ENCODE measurements around the gene HSD17B14. TPM values are rescaled to one million over a fixed set of nuclear protein-coding genes. Genes with fewer than 3 reads are reported as not detected.
A peak's percentile ranks its signal among the peaks of the same experiment; 100 is the strongest.
"Not testable (repeated sequence)": the region's sequence is repeated elsewhere in the genome, so short reads cannot be mapped to it uniquely, and the experiment has no call there.

Gene HSD17B14
- total RNA-seq, 1 experiment from 2014 or later = 11.2 TPM

GRCh38 chr19:48768994-48769713 is 67.1 kb downstream of the HSD17B14 start:
- peaks cover 7 to 12% of the 10 kb centered on the region in 2 experiments for H3K4me1 Mint-ChIP-seq
- no peak overlapping the region for H3K23ac ChIP-seq (ENCODE audit: insufficient read length, low read depth, low read length)

GRCh38 chr19:48768171-48768753 is 68.0 kb downstream of the HSD17B14 start:
- H3K9me3 ChIP-seq (ENCODE audit: control insufficient read depth, low read depth, low read length); H3K4me3 Mint-ChIP-seq; H4K20me1 ChIP-seq (ENCODE audit: control insufficient read depth, insufficient read depth, insufficient read length); H3K9ac ChIP-seq (ENCODE audit: extremely low read depth, insufficient read length, low read length); H2BK15ac ChIP-seq (ENCODE audit: low read depth, low read length); H3K4me2 ChIP-seq (ENCODE audit: insufficient read depth, insufficient read length, low read length); H3K27ac ChIP-seq (ENCODE audit: insufficient read length, low read depth, low read length); H3K4me1 ChIP-seq (ENCODE audit: insufficient read depth, low read length); H3K18ac ChIP-seq (ENCODE audit: insufficient read length, low read depth, low read length); H3K79me2 ChIP-seq (ENCODE audit: insufficient read depth, low read length); H3K27me3 ChIP-seq (ENCODE audit: insufficient read depth, low read length); H3K79me1 ChIP-seq (ENCODE audit: insufficient read depth, low read depth, low read length, poor library complexity, severe bottlenecking); DNase-seq; H3K56ac ChIP-seq (ENCODE audit: insufficient read length, low read depth, low read length); H2BK5ac ChIP-seq (ENCODE audit: insufficient read length, low read length); H3T11ph ChIP-seq (ENCODE audit: low read length); H4K91ac ChIP-seq (ENCODE audit: insufficient read length, low read depth, low read length); H3K4ac ChIP-seq (ENCODE audit: low read depth, low read length); H2AFZ ChIP-seq (ENCODE audit: low read length); H3K36me3 Mint-ChIP-seq (ENCODE audit: insufficient read depth in 1 of 3, low read depth in 3 of 3); H2BK120ac ChIP-seq (ENCODE audit: low read depth, low read length, poor library complexity, severe bottlenecking); H3K9me3 Mint-ChIP-seq; H2BK20ac ChIP-seq (ENCODE audit: low read depth, low read length, poor library complexity, severe bottlenecking); H4K8ac ChIP-seq (replicated peaks; ENCODE audit: insufficient read length, low read depth, low read length); H3K23ac ChIP-seq (ENCODE audit: insufficient read length, low read depth, low read length); H3K23me2 ChIP-seq (ENCODE audit: insufficient read length, low read depth, low read length, poor library complexity, severe bottlenecking); H2BK12ac ChIP-seq (ENCODE audit: insufficient read length, low read depth, low read length); H2AK5ac ChIP-seq (ENCODE audit: insufficient read length, low read length); H3K14ac ChIP-seq (ENCODE audit: insufficient read depth, low read length); H4K5ac ChIP-seq (ENCODE audit: insufficient read length, low read depth, low read length): not testable (repeated sequence)
- Mint-ChIP-seq H3K27me3 (ENCODE audit: low read depth) (peaks cover 10% of the 10 kb centered on the region), H3K4me1 (peaks cover 7 to 12% of the 10 kb centered on the region in 2 experiments), H3K27ac (peak overlapping the region in 2 of 3 experiments; percentile 28 to 29; a peak in 1 of 7 replicates)
- WGBS (ENCODE audit: extremely low coverage, insufficient read length, low lambda C conversion rate) = no CpG with 5 or more reads among the region's 6 CpGs

More at GRCh38 chr19:48768994-48769713, 67.1 kb downstream of the HSD17B14 start:
- Histone ChIP-seq H3K14ac (ENCODE audit: insufficient read depth, low read length) (no peak overlapping the region), H3T11ph (ENCODE audit: low read length) (no peak overlapping the region), H2BK15ac (ENCODE audit: low read depth, low read length) (no peak overlapping the region), H4K91ac (ENCODE audit: insufficient read length, low read depth, low read length) (no peak overlapping the region), H4K5ac (ENCODE audit: insufficient read length, low read depth, low read length) (no peak overlapping the region), H2BK5ac (ENCODE audit: insufficient read length, low read length) (no peak overlapping the region), H4K8ac (replicated peaks; ENCODE audit: insufficient read length, low read depth, low read length) (no peak overlapping the region), H3K9ac (ENCODE audit: extremely low read depth, insufficient read length, low read length) (no peak overlapping the region), H3K4me1 (ENCODE audit: insufficient read depth, low read length) (no peaks in the 10 kb centered on the region), H2AK5ac (ENCODE audit: insufficient read length, low read length) (no peak overlapping the region), H3K4ac (ENCODE audit: low read depth, low read length) (no peak overlapping the region), H3K79me2 (ENCODE audit: insufficient read depth, low read length) (no peaks in the 10 kb centered on the region), H3K79me1 (ENCODE audit: insufficient read depth, low read depth, low read length, poor library complexity, severe bottlenecking) (no peaks in the 10 kb centered on the region), H3K56ac (ENCODE audit: insufficient read length, low read depth, low read length) (no peak overlapping the region), H3K4me2 (ENCODE audit: insufficient read depth, insufficient read length, low read length) (no peak overlapping the region), H3K23me2 (ENCODE audit: insufficient read length, low read depth, low read length, poor library complexity, severe bottlenecking) (no peaks in the 10 kb centered on the region), H3K9me3 (ENCODE audit: control insufficient read depth, low read depth, low read length) (no peaks in the 10 kb centered on the region), H3K27ac (ENCODE audit: insufficient read length, low read depth, low read length) (no peak overlapping the region), H3K18ac (ENCODE audit: insufficient read length, low read depth, low read length) (no peak overlapping the region), H2BK20ac (ENCODE audit: low read depth, low read length, poor library complexity, severe bottlenecking) (no peak overlapping the region), H2AFZ (ENCODE audit: low read length) (no peak overlapping the region), H2BK12ac (ENCODE audit: insufficient read length, low read depth, low read length) (no peak overlapping the region), H2BK120ac (ENCODE audit: low read depth, low read length, poor library complexity, severe bottlenecking) (no peak overlapping the region), H4K20me1 (ENCODE audit: control insufficient read depth, insufficient read depth, insufficient read length) (no peaks in the 10 kb centered on the region), H3K27me3 (ENCODE audit: insufficient read depth, low read length) (no peaks in the 10 kb centered on the region)
- no peak for TF ChIP-seq CTCF (conservative IDR thresholded peaks at IDR 0.05)
- H3K36me3 Mint-ChIP-seq (ENCODE audit: insufficient read depth in 1 of 3, low read depth in 3 of 3) = no peaks in the 10 kb centered on the region
- H3K27me3 Mint-ChIP-seq (ENCODE audit: low read depth) = peaks cover 8% of the 10 kb centered on the region
- no peak for DNase-seq
- WGBS (ENCODE audit: extremely low coverage, insufficient read length, low lambda C conversion rate) = 100% methylated on average over 1 of the region's 11 CpGs
- no peak overlapping the region for H3K4me3 Mint-ChIP-seq
- no peaks in the 10 kb centered on the region for H3K9me3 Mint-ChIP-seq
- no peak overlapping the region for H3K27ac Mint-ChIP-seq

Measured in H9 (cell line).